DND-41 (cell line): ENCODE measurements around the gene CASTOR1.

ENCODE experiments used
- ATAC-seq: fragments of 200-7000 bp; cut with Tn5 transposase; 3 replicates; pipeline ENCODE4 v1.9.1; 2021; ENCODE audit warnings: low read depth; ENCODE audit not compliant: insufficient read depth
- DNase-seq: peaks from one replicate; pipeline ENCODE4 v3.0.0-alpha.2; 2020
- H2AFZ ChIP-seq: 2 replicates; pipeline ENCODE4 v1.6.0; 2012; ENCODE audit warnings: low read depth, low read length
- H3K27ac ChIP-seq: 2 replicates; pipeline ENCODE4 v1.5.1; 2012; ENCODE audit warnings: low read length, inconsistent platforms
- H3K27me3 ChIP-seq: fragments of 200-600 bp; sonication (generic); 2 replicates; pipeline ENCODE4 v1.6.0; 2012; ENCODE audit warnings: low read length, mild to moderate bottlenecking, inconsistent platforms; ENCODE audit not compliant: insufficient read depth, poor library complexity
- H3K36me3 ChIP-seq: 2 replicates; pipeline ENCODE4 v1.5.1; 2012; ENCODE audit warnings: low read length, inconsistent platforms; ENCODE audit not compliant: insufficient read depth
- H3K4me1 ChIP-seq: 2 replicates; pipeline ENCODE4 v1.5.1; 2012; ENCODE audit warnings: mild to moderate bottlenecking, low read length; ENCODE audit not compliant: insufficient read depth
- H3K4me2 ChIP-seq: 2 replicates; pipeline ENCODE4 v1.6.0; 2012; ENCODE audit warnings: mild to moderate bottlenecking, moderate library complexity, low read length, inconsistent platforms; ENCODE audit not compliant: insufficient read depth
- H3K4me3 ChIP-seq, 2 experiments: fragments of 200-600 bp in 1 of 2; shearing (Covaris generic) in 1 of 2; 2 replicates each; pipeline ENCODE4 v1.5.1; 2012 to 2016; ENCODE audit warnings: inconsistent platforms in 2 of 2, low read length in 2 of 2, mild to moderate bottlenecking in 2 of 2, low read depth in 1 of 2, moderate library complexity in 1 of 2
- H3K79me2 ChIP-seq: 2 replicates; pipeline ENCODE4 v1.6.0; 2012; ENCODE audit warnings: low read length, inconsistent platforms; ENCODE audit not compliant: insufficient read depth
- H3K9ac ChIP-seq: 2 replicates; pipeline ENCODE4 v1.6.0; 2012; ENCODE audit warnings: low read depth, mild to moderate bottlenecking, inconsistent platforms, low read length, moderate library complexity
- H3K9me3 ChIP-seq: 2 replicates; pipeline ENCODE4 v1.5.1; 2012; ENCODE audit warnings: low read length, moderate library complexity, mild to moderate bottlenecking, inconsistent platforms; ENCODE audit not compliant: insufficient read depth, severe bottlenecking
- H4K20me1 ChIP-seq: 2 replicates; pipeline ENCODE4 v1.6.0; 2012; ENCODE audit warnings: low read length; ENCODE audit not compliant: insufficient read depth
- CTCF ChIP-seq: IDR thresholded peaks from 2 replicates; pipeline ENCODE4 v1.5.1; 2012; ENCODE audit warnings: borderline replicate concordance, low read length, moderate library complexity, mild to moderate bottlenecking; ENCODE audit not compliant: poor library complexity, severe bottlenecking; ENCODE audit errors: extremely low read depth
- EZH2 ChIP-seq: IDR thresholded peaks from 3 replicates; pipeline ENCODE4 v1.6.1; 2012; ENCODE audit warnings: borderline replicate concordance, low read depth, mild to moderate bottlenecking, moderate library complexity, low read length, inconsistent platforms; ENCODE audit not compliant: severe bottlenecking

CASTOR1 gene

GRCh38 chr22:30280505-30280904, 8.8 kb downstream of the CASTOR1 start:
- Histone ChIP-seq H3K4me2 (no peak overlapping the region), H3K4me1 (peaks cover 82% of the 10 kb centered on the region), H4K20me1 (no peaks in the 10 kb centered on the region), H3K36me3 (peaks cover 23% of the 10 kb centered on the region), H3K4me3 (no peak overlapping the region), H3K79me2 (peaks cover 26% of the 10 kb centered on the region), H2AFZ (no peak overlapping the region), H3K9ac (no peak overlapping the region), H3K27ac (peak overlapping the region; percentile 30; the same call in 1 of the 2 replicates), H3K27me3 (no peaks in the 10 kb centered on the region), H3K9me3 (no peaks in the 10 kb centered on the region)
- TF ChIP-seq CTCF (no peak), EZH2 (no peak)
- ATAC-seq (no peak), DNase-seq (no peak)

- no peaks in the 10 kb centered on the region for H4K20me1 ChIP-seq
- peaks cover 18% of the 10 kb centered on the region for H3K36me3 ChIP-seq
- no peaks in the 10 kb centered on the region for H3K9me3 ChIP-seq
- H3K27ac ChIP-seq: peak overlapping the region; percentile 99
- H3K9ac ChIP-seq: no peak overlapping the region
- no peaks in the 10 kb centered on the region for H3K27me3 ChIP-seq
- ATAC-seq (no peak), DNase-seq (no peak)
- peaks cover 22% of the 10 kb centered on the region for H3K79me2 ChIP-seq
- TF ChIP-seq EZH2 (no peak), CTCF (no peak)
- H3K4me2 ChIP-seq: no peak overlapping the region
- H3K4me1 ChIP-seq: peaks cover 82% of the 10 kb centered on the region
- no peak overlapping the region for H2AFZ ChIP-seq
- no peak overlapping the region for H3K4me3 ChIP-seq
Observed at GRCh38 chr22:30279932-30280331, 9.4 kb downstream of the CASTOR1 start.

GRCh38 chr22:30279046-30279788, 10.1 kb downstream of the CASTOR1 start:
- H3K9me3 ChIP-seq: no peaks in the 10 kb centered on the region
- DNase-seq (no peak), ATAC-seq (no peak)
- H3K27ac ChIP-seq: peak overlapping the region; percentile 99
- no peak overlapping the region for H3K4me3 ChIP-seq
- H3K79me2 ChIP-seq: peaks cover 21% of the 10 kb centered on the region
- peaks cover 11% of the 10 kb centered on the region; the same call in 1 of the 2 replicates for H3K36me3 ChIP-seq
- H3K4me1 ChIP-seq: peaks cover 82% of the 10 kb centered on the region
- no peak overlapping the region for H3K9ac ChIP-seq
- TF ChIP-seq CTCF: no peak
- no peak for TF ChIP-seq EZH2
- H3K27me3 ChIP-seq: no peaks in the 10 kb centered on the region
- H2AFZ ChIP-seq: no peak overlapping the region
- no peak overlapping the region for H3K4me2 ChIP-seq
- no peaks in the 10 kb centered on the region for H4K20me1 ChIP-seq
